ENCODE data around the gene TAF10. TPM values are rescaled to one million over a fixed set of nuclear protein-coding genes. Genes with fewer than 3 reads are reported as not detected.

The TAF10 gene
- total RNA-seq, 2 experiments from 2014 or later = 154 to 164 TPM

DNA sequence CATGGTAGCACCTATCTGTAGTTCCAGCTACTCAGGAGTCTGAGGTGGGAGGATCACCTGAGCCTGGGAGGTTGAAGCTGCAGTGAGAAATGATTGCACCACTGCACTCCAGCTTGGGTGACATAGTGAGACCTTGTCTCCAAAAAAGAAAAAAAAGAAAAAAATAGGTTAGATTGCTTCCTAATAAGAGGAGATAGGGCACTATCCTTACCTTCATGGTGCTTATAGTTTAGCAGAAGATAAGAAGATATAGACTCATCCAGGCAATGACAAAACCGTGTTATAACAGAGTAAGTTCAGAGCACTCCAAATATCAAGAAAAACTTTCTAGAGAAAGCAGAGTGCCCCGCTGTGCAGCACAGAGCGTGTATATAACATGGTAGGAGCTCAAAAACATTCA lies 50.7 kb downstream of the TAF10 start:
- POLR2A ChIA-PET = no interaction called here
- Histone ChIP-seq H3K4me1 (ENCODE audit: insufficient read depth, low read length) (no peaks in the 10 kb centered on the region), H3K9me3 (ENCODE audit: control insufficient read depth in 1 of 2, insufficient read depth in 1 of 2, low read length in 2 of 2) (peaks cover 0 to 3% of the 10 kb centered on the region in 2 experiments), H3K4me3 (ENCODE audit: low read length) (no peak overlapping the region), H3K36me3 (ENCODE audit: insufficient read depth, low read length) (peaks cover 3% of the 10 kb centered on the region), H3K27ac (ENCODE audit: low read depth in 1 of 2, low read length in 2 of 2) (no peak overlapping the region), H3K27me3 (ENCODE audit: control insufficient read depth in 1 of 2, insufficient read depth in 2 of 2, low read length in 2 of 2) (no peaks in the 10 kb centered on the region)
- Mint-ChIP-seq H3K27ac (no peak overlapping the region), H3K27me3 (no peaks in the 10 kb centered on the region), H3K36me3 (ENCODE audit: low read depth) (peaks cover 34% of the 10 kb centered on the region), H3K4me3 (no peak overlapping the region), H3K4me1 (ENCODE audit: low read depth) (no peaks in the 10 kb centered on the region), H3K9me3 (no peaks in the 10 kb centered on the region)
- TF ChIP-seq, protein P1, sequence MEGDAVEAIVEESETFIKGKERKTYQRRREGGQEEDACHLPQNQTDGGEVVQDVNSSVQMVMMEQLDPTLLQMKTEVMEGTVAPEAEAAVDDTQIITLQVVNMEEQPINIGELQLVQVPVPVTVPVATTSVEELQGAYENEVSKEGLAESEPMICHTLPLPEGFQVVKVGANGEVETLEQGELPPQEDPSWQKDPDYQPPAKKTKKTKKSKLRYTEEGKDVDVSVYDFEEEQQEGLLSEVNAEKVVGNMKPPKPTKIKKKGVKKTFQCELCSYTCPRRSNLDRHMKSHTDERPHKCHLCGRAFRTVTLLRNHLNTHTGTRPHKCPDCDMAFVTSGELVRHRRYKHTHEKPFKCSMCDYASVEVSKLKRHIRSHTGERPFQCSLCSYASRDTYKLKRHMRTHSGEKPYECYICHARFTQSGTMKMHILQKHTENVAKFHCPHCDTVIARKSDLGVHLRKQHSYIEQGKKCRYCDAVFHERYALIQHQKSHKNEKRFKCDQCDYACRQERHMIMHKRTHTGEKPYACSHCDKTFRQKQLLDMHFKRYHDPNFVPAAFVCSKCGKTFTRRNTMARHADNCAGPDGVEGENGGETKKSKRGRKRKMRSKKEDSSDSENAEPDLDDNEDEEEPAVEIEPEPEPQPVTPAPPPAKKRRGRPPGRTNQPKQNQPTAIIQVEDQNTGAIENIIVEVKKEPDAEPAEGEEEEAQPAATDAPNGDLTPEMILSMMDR (IDR thresholded peaks at IDR 0.05) = no peak
- intact Hi-C loops (cut with DNase I, micrococcal nuclease) = no loop called here
- no peak for DNase-seq
- CTCF ChIA-PET = no interaction called here
- ATAC-seq (ENCODE audit: poor library complexity) = no peak

Other genes with a start within 250 kb of the TAF10 start
- gene SMPD1, start 221.7 kb downstream of the TAF10 start, total RNA-seq = 10 to 100 TPM; 70.9 to 75.0 TPM
- gene APBB1, start 193.1 kb downstream of the TAF10 start, total RNA-seq = 100 to 1,000 TPM; 182 to 184 TPM
- under 1 TPM; 0.52 to 0.87 TPM for gene HPX, start 171.2 kb downstream of the TAF10 start, total RNA-seq
- 10 to 100 TPM; 16.4 to 16.6 TPM for gene TRIM3, start 138.3 kb downstream of the TAF10 start, total RNA-seq
- gene ARFIP2, start 130.9 kb downstream of the TAF10 start, total RNA-seq = 10 to 100 TPM; 78.1 to 80.5 TPM
- 10 to 100 TPM; 68.5 to 68.6 TPM for gene TIMM10B, start 130.7 kb downstream of the TAF10 start, total RNA-seq
- 10 to 100 TPM; 44.1 to 46.8 TPM for gene DNHD1, start 114.9 kb downstream of the TAF10 start, total RNA-seq
- gene RRP8, start 8.6 kb downstream of the TAF10 start, total RNA-seq = 10 to 100 TPM; 25.7 to 27.3 TPM
- 10 to 100 TPM; 19.2 to 21.0 TPM for gene ILK, start 8.4 kb downstream of the TAF10 start, total RNA-seq
- gene TPP1, start 7.2 kb upstream of the TAF10 start, total RNA-seq = 10 to 100 TPM; 29.7 to 34.4 TPM
- 1 to 10 TPM; 9.7 TPM for gene DCHS1, start 43.6 kb upstream of the TAF10 start, total RNA-seq
- 10 to 100 TPM; 12.3 to 14.2 TPM for gene MRPL17, start 71.1 kb upstream of the TAF10 start, total RNA-seq
- under 1 TPM in 1 of 2 experiments, not detected in 1; 0.06 TPM for gene OR2AG2, start 159.8 kb upstream of the TAF10 start, total RNA-seq
- gene OR2AG1, start 170.8 kb upstream of the TAF10 start, total RNA-seq = not detected
- not detected for gene OR6A2, start 187.5 kb upstream of the TAF10 start, total RNA-seq
- gene OR10A5, start 233.5 kb upstream of the TAF10 start, total RNA-seq = not detected

Data from CD4-positive, alpha-beta T cell (primary cell).